Stimulated activated effector memory CD8-positive, alpha-beta T cell treated with anti-CD3 and anti-CD28 coated beads, Interleukin-12 subunit alpha, Interleukin-12 subunit beta, amount 100 ng/mL, for 72 hours (primary cell): ENCODE data around the gene ADGRF3.
"Not testable (repeated sequence)": the region's sequence is repeated elsewhere in the genome, so short reads cannot be mapped to it uniquely, and the experiment has no call there.

Experiments used
- ATAC-seq: fragments of 150-1000 bp; cut with Tn5 transposase; 2 replicates; pipeline ENCODE4 v1.10.0; 2021
- DNase-seq, 2 donors: peaks; one replicate each; pipeline ENCODE4 v3.0.0; 2021 to 2022; ENCODE audit warnings: low spot score in 2 of 2
- H3K27ac Mint-ChIP-seq: one replicate; pipeline ENCODE4 v1.8.0; 2022; ENCODE audit warnings: mild to moderate bottlenecking, mixed read lengths
- H3K36me3 Mint-ChIP-seq: one replicate; pipeline ENCODE4 v1.8.0; 2022; ENCODE audit warnings: mild to moderate bottlenecking, mixed read lengths
- H3K4me1 Mint-ChIP-seq: one replicate; pipeline ENCODE4 v1.8.0; 2022; ENCODE audit warnings: mixed read lengths
- H3K4me3 Mint-ChIP-seq: one replicate; pipeline ENCODE4 v1.8.0; 2022; ENCODE audit warnings: mild to moderate bottlenecking, mixed read lengths
- H3K9me3 Mint-ChIP-seq: one replicate; pipeline ENCODE4 v1.8.0; 2022; ENCODE audit warnings: mixed read lengths

ADGRF3 gene, protein sequence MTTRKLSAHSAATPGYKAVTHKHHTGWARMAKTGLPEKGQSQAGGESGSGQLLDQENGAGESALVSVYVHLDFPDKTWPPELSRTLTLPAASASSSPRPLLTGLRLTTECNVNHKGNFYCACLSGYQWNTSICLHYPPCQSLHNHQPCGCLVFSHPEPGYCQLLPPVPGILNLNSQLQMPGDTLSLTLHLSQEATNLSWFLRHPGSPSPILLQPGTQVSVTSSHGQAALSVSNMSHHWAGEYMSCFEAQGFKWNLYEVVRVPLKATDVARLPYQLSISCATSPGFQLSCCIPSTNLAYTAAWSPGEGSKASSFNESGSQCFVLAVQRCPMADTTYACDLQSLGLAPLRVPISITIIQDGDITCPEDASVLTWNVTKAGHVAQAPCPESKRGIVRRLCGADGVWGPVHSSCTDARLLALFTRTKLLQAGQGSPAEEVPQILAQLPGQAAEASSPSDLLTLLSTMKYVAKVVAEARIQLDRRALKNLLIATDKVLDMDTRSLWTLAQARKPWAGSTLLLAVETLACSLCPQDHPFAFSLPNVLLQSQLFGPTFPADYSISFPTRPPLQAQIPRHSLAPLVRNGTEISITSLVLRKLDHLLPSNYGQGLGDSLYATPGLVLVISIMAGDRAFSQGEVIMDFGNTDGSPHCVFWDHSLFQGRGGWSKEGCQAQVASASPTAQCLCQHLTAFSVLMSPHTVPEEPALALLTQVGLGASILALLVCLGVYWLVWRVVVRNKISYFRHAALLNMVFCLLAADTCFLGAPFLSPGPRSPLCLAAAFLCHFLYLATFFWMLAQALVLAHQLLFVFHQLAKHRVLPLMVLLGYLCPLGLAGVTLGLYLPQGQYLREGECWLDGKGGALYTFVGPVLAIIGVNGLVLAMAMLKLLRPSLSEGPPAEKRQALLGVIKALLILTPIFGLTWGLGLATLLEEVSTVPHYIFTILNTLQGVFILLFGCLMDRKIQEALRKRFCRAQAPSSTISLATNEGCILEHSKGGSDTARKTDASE

DNA sequence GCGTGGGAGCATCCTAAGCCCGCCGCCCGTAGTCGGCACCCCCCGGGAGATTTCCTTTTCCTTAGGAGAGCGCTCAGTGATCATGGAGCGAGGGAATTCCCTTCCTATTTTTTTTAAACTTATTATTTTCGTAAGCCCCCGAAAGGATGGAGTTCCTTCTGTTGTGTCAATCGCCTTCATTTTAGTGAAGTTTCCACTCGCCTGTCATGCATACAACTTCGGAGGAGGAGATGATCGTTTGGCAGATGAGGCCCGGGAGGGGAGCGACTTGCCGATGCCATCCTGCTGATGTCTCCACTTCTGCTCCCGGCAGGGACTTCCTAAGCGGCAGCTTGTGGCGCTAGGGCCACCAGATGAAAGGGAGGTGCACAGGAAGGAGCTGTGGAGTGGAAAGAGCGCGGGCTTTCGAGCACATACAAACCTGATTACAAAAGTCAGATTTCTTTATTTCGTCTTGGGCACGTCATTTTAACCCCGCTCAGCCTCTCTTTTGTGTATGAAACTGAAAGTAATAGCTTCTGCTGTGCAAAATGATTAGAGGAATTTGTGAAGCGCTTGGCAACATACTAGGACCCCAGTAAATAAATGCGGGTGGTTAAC, at the start of gene ADGRF3:
TSS of gene ADGRF3 (minus strand) at position 336 of the 600 bp plus-strand sequence. CDS start 555 bp downstream, outside the sequence.
- no peaks in the 10 kb centered on the region for H3K9me3 Mint-ChIP-seq
- ATAC-seq (peak; percentile 12), DNase-seq (peak; percentile 40 to 81)
- H3K4me1 Mint-ChIP-seq, result peaks cover 30% of the 10 kb centered on the region
- peaks cover 56% of the 10 kb centered on the region for H3K36me3 Mint-ChIP-seq
- H3K4me3 Mint-ChIP-seq, result peak within 1 kb of the TSS; percentile 94
- peak within 1 kb of the TSS; percentile 96 for H3K27ac Mint-ChIP-seq

DNA sequence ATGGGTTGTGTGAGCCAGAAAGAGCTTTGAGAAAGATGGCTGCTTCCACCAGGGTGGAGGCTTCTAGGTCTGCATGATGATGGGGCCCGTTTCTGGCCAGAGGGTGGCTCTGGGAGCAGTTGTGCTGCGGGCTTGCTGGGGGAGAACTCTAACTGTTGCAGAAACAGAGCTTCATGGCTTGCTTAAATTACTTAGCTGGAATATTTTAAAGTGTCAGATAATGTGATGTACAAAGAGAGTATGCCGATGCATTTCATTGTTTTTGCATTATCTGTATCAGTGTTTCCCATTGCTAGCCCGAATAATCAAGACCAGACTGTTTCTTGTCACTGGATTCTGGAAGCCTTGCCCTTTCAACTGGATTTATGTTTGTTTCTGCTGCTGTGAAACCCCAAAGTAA, 48.8 kb upstream of the ADGRF3 start:
- H3K9me3 Mint-ChIP-seq, result no peaks in the 10 kb centered on the region
- no peak overlapping the region for H3K4me3 Mint-ChIP-seq
- no peak for ATAC-seq
- no peak for DNase-seq
- peaks cover 7% of the 10 kb centered on the region for H3K4me1 Mint-ChIP-seq
- H3K27ac Mint-ChIP-seq, result no peak overlapping the region
- peaks cover 28% of the 10 kb centered on the region for H3K36me3 Mint-ChIP-seq

DNA sequence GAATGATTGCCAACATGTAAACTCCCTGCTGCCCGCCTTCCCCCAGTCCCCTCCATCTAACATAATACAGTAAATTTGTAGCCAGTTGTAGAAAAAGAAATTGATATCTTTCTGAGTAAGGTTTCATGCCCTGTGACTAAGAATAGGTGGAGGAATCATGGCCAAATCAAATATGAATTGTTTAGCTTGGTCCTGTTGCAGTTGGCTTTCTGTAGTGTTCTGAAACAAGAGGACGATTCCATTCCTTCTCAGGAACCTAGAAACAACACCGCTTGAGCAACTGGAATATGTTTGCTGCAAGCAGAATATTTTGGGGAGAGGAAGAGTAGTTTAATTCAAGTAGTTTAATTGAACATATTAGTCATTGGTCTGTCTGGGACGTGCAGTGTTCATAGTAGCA, 48.1 kb upstream of the ADGRF3 start:
- H3K9me3 Mint-ChIP-seq, result no peaks in the 10 kb centered on the region
- H3K4me1 Mint-ChIP-seq, result peaks cover 7% of the 10 kb centered on the region
- DNase-seq (no peak), ATAC-seq (no peak)
- no peak overlapping the region for H3K4me3 Mint-ChIP-seq
- H3K36me3 Mint-ChIP-seq, result peaks cover 35% of the 10 kb centered on the region
- no peak overlapping the region for H3K27ac Mint-ChIP-seq

DNA sequence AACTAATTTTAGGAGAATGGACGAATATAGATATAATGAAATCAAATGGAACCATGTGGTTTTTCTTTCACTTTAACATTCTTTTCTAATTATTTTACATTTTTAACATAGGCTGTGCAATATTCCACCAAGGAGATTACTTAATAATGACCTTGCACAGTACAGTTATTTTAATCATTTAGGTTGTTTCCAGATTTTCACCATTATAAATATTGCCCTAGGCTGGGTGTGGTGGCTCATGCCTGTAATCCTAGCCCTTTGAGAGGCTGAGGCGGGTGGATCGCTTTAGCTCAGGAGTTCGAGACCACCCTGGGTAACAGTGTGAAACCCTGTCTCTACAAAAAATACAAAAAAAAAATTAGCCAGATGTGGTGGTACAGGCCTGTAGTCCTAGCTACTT, 40.6 kb upstream of the ADGRF3 start:
- Mint-ChIP-seq H3K9me3 (no peaks in the 10 kb centered on the region), H3K36me3 (peaks cover 91% of the 10 kb centered on the region), H3K27ac (no peak overlapping the region), H3K4me1 (peaks cover 11% of the 10 kb centered on the region), H3K4me3 (no peak overlapping the region)
- ATAC-seq, result no peak
- DNase-seq, result no peak

DNA sequence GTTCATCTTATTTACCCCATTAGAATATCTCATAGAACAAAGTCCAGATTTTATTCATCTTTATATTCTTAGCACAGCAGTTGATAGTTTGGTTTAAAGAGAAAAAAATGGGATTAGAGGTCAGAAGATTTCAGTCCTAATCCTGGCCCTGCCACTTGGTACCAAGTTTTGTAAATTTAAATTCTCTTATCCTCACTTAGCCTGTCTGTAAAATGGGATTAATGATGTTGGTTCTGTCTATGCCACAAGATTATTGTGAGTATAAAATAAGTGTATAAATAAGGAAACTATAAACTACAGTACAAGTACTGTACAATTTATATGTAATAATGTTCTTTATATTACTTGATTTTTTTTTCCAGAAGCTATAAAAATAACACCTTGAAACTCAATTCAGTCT, 38.0 kb upstream of the ADGRF3 start:
- H3K4me3 Mint-ChIP-seq, result no peak overlapping the region
- peaks cover 15% of the 10 kb centered on the region for H3K4me1 Mint-ChIP-seq

DNA sequence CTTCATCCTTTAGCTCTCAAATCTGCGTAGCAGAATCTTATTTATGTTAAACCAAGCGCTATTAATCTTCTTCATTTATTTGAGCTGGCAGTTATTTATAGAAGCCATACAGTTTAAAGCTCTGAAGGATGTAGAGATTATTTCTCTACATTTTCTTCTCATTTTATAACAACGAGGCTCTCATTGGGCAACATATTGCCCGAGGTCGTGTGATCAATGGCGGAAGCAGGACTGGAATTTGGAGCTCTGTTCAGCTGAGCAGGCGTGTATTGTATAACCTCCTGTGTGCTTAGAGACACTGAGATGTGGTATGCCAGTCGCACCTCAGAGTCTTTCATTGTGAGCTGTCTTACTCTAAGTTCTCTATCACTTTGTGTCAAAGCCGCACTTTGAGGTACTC, 37.6 kb upstream of the ADGRF3 start:
- DNase-seq, result no peak
- peak overlapping the region; percentile 61 for H3K27ac Mint-ChIP-seq
- peaks cover 15% of the 10 kb centered on the region for H3K4me1 Mint-ChIP-seq
- no peaks in the 10 kb centered on the region for H3K9me3 Mint-ChIP-seq
- H3K4me3 Mint-ChIP-seq, result no peak overlapping the region
- ATAC-seq, result no peak
- H3K36me3 Mint-ChIP-seq, result peaks cover 84% of the 10 kb centered on the region

More for the DNA sequence above, 38.0 kb upstream of the ADGRF3 start:
- Mint-ChIP-seq H3K36me3 (peaks cover 88% of the 10 kb centered on the region), H3K27ac (no peak overlapping the region), H3K9me3 (no peaks in the 10 kb centered on the region)
- ATAC-seq (no peak), DNase-seq (no peak)

DNA sequence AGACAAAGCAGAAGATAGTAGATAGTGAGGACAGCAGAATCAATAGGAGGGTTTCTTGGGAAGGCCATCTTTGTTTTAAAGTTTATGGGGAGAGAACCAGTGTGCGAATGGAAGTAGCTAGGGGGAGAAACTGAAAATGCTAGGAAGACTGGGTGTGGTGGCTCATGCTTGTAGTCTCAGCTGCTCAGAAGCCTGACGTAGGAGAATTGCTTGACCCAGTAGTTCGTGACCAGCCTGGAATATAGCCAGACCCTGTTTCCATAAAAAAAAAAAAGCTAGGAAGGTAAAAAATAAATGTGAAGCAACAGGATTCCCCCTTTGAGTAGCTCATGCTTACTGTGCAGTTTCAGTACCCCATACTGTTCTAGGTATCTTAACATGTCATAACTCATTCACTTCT, 36.0 kb upstream of the ADGRF3 start:
- DNase-seq (no peak), ATAC-seq (no peak)
- Mint-ChIP-seq H3K27ac (peak overlapping the region; percentile 50), H3K36me3 (peaks cover 84% of the 10 kb centered on the region), H3K4me3 (no peak overlapping the region), H3K4me1 (peaks cover 23% of the 10 kb centered on the region), H3K9me3 (no peaks in the 10 kb centered on the region)

DNA sequence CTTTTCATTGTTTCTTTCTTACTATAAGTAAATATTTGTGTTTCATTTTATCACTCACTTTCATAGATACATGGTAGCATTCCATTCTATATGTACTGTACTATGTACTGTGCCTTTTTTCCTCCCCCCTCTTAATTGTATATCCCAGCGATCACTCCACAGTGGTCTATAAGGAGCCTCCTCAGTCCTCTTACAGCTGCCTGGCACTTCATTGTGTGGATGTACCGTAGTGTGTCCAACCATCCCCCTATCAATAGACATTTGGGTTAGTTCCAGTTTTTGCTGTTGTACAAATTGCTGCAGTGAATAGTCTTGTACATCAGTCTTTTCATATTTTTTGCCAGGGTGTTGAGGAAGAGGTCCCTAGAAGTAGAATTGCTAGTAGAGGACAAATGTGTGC, 33.7 kb upstream of the ADGRF3 start:
- Mint-ChIP-seq H3K4me1 (peaks cover 29% of the 10 kb centered on the region), H3K36me3 (peaks cover 84% of the 10 kb centered on the region), H3K9me3 (no peaks in the 10 kb centered on the region), H3K4me3 (no peak overlapping the region), H3K27ac (no peak overlapping the region)
- no peak for ATAC-seq
- DNase-seq, result no peak

DNA sequence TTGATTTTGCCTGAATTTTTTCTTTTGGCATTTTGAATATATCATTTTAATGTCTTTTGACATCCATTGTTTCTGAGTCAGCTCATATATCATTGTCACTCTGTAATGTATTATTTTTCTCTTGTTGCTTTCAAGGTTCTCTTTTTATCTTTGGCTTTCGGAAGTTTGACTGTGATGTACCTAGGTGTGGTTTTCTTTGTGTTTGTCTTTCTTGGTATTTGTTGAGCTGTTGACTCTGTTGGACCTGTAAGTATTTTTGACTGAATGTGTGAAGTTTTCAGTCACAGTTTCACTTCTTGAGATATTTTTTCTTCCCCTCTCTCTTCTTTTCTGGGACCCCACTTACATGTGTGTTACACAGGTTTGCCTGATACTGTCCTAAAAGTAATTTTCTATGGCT, 30.2 kb upstream of the ADGRF3 start:
- peaks cover 84% of the 10 kb centered on the region for H3K36me3 Mint-ChIP-seq
- ATAC-seq (no peak), DNase-seq (no peak)
- H3K4me1 Mint-ChIP-seq, result peaks cover 15% of the 10 kb centered on the region
- no peaks in the 10 kb centered on the region for H3K9me3 Mint-ChIP-seq
- no peak overlapping the region for H3K27ac Mint-ChIP-seq
- no peak overlapping the region for H3K4me3 Mint-ChIP-seq

DNA sequence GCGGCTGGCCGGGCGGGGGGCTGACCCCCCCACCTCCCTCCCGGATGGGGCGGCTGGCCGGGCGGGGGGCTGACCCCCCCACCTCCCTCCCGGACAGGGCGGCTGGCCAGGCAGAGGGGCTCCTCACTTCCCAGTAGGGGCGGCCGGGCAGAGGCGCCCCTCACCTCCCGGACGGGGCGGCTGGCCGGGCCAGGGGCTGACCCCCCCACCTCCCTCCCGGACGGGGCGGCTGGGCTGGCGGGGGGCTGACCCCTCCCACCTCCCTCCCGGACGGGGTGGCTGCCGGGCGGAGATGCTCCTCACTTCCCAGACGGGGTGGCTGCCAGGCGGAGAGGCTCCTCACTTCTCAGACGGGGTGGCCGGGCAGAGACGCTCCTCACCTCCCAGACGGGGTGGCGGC, 24.3 kb upstream of the ADGRF3 start:
- not testable (repeated sequence) for DNase-seq, H3K9me3 Mint-ChIP-seq, H3K4me3 Mint-ChIP-seq, ATAC-seq, H3K4me1 Mint-ChIP-seq, H3K27ac Mint-ChIP-seq
- H3K36me3 Mint-ChIP-seq, result peaks cover 87% of the 10 kb centered on the region

DNA sequence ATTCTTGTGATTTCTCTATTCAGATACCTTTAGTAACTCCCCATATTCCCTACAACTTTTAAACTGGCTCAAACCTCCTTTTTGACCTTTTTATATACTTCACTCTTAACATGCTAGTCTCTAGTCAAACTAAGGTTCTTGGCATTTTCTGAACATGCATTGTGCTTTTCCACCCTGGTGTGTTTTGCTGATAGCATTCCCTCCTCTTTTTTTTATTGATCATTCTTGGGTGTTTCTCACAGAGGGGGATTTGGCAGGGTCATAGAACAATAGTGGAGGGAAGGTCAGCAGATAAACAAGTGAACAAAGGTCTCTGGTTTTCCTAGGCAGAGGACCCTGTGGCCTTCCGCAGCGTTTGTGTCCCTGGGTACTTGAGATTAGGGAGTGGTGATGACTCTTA, 23.1 kb upstream of the ADGRF3 start:
- ATAC-seq, H3K9me3 Mint-ChIP-seq, H3K27ac Mint-ChIP-seq, DNase-seq, H3K4me3 Mint-ChIP-seq, H3K4me1 Mint-ChIP-seq: not testable (repeated sequence)
- peaks cover 85% of the 10 kb centered on the region for H3K36me3 Mint-ChIP-seq

DNA sequence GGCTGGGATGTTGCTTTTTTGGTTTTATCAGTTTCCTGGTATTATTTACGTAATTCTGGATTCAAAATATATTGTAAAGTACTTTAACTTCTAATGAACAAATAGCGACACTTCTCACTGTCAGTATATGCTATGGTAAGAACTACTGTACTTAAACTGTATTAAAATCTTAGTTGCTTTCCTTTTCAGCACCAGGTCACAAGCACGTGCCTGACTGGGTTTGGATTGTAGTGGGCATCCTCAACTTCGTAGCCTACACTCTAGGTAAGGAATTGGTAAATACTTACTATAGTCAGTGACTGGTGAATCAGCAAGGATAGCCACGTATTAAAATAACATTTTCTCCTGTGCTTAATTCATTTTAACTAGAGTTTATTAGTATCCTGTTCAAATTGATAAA, 20.4 kb upstream of the ADGRF3 start:
- peaks cover 60% of the 10 kb centered on the region for H3K36me3 Mint-ChIP-seq
- no peak overlapping the region for H3K4me3 Mint-ChIP-seq
- no peaks in the 10 kb centered on the region for H3K9me3 Mint-ChIP-seq
- H3K27ac Mint-ChIP-seq, result no peak overlapping the region
- H3K4me1 Mint-ChIP-seq, result peaks cover 10% of the 10 kb centered on the region
- DNase-seq, result no peak
- ATAC-seq, result no peak

DNA sequence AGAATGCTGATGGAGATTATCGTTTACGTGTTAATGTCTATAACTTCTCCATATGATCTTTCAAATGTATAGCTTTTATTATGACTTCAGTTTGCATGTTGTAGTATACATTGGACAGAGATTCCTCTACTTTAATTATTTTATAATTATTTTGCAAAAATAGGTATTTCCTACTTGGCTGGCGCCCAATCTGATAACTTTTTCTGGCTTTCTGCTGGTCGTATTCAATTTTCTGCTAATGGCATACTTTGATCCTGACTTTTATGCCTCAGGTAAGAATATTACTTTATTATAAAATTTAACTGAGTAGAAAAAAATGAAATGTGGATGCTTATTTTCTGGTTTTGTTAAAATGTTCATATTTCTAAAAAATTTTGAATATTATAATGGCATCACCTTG, 18.1 kb upstream of the ADGRF3 start:
- Mint-ChIP-seq H3K27ac (no peak overlapping the region), H3K4me3 (no peak overlapping the region), H3K9me3 (no peaks in the 10 kb centered on the region), H3K36me3 (peaks cover 58% of the 10 kb centered on the region), H3K4me1 (peaks cover 31% of the 10 kb centered on the region)
- DNase-seq (no peak), ATAC-seq (no peak)

DNA sequence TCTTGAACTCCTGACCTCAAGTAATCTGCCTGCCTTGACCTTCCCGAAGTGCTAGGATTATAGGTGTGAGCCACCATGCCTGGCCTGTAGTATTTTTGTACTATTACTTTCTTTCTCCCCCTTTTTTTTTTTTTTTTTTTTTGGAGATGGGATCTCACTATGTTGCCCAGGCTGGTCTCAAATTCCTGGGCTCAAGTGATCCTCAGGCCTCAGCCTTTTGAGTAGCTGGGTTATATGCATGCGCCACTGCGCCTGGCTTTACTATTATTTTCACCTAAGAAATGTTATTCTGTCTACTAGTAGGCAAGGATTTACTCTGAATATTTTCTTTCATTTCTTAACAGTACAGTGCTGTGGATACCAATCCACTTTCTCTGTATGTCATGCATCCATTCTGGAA, 17.4 kb upstream of the ADGRF3 start:
- peaks cover 51% of the 10 kb centered on the region for H3K36me3 Mint-ChIP-seq
- no peak overlapping the region for H3K4me3 Mint-ChIP-seq
- peaks cover 38% of the 10 kb centered on the region for H3K4me1 Mint-ChIP-seq
- H3K9me3 Mint-ChIP-seq, result no peaks in the 10 kb centered on the region
- no peak for DNase-seq
- H3K27ac Mint-ChIP-seq, result no peak overlapping the region
- no peak for ATAC-seq

DNA sequence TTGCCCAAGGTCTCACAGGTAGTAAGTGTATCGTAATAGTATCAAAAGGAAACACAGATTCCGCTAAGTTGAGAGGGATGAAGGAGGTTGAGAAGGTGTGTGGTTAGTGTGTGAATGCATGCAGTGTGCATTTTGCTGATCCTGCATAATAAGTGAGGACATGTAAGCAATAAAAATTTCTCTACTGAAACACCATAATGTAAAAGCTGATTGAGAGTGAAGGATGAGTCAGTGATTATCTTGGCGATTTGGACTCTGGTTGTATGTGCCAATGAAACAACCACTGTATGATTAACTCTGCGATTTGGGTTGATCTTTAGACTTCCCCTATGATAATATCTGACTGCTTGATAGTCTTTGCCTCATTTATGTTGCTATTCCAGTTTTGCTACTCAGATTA, 16.7 kb upstream of the ADGRF3 start:
- Mint-ChIP-seq H3K4me3 (no peak overlapping the region), H3K27ac (peak overlapping the region; percentile 36), H3K9me3 (no peaks in the 10 kb centered on the region), H3K4me1 (peaks cover 41% of the 10 kb centered on the region), H3K36me3 (peaks cover 45% of the 10 kb centered on the region)
- ATAC-seq (peak; percentile 86), DNase-seq (no peak)
